Epithelial cell of umbilical artery (primary cell): Measurements from ENCODE around the gene LRMDA. TPM values are rescaled to one million over a fixed set of nuclear protein-coding genes. Genes with fewer than 3 reads are reported as not detected.

Experiments used
- total RNA-seq: library from RNA; depleted of rRNA; stranded (reverse); fragments of >200 nt; gene quantifications from 2 replicates; pipeline ENCODE4 v1.2.3, GENCODE V29; 2014

LRMDA gene
- 0.46 and 3.9 TPM in 2 replicates for total RNA-seq

DNA sequence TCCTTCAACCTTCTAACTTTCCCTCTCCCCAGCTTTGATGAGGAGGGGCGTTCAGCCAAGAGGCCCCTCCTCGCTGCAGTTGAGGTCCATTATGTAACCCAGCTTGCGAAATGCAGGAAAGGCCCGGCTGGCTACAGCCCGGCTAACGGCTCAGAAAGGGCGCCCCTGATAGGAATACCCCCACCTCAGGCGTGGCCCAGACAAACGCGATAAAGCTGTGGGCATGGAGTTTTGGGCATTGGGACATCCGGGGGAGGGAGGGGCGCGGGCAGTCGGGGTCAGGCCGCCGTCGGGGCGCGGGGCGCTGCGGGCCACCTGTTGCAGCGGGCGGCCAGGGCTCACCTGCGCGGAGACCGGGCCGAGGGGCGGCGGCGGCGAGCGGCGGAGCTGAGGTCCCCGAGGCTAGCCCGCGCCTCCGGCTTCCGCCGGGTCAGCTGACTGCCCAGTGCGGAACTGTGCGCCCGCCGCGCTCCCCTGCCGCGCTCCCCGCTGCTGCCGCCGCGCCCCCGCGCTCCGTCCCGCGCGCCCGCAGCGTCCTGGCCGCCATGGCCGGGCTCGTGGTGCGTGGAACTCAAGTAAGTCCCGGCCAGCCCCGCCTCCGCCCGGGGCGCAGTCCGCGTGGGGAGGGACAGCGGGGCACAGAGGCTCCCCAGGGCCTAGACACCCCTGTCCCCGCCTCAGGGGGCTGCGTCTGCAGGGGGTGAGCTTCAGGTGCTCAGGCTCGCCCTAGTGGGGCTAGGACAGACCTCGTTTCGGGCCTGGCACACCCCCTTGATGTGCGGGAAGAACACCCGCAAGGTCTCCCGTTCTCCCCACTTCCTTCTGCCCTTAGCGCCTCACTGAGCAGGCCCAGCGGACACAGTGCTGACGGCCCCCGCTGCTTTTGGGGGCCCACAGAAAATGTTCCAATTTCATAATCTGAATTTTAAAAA is at the start of gene LRMDA:
Gene LRMDA (plus strand): TSS at position 445 of the 932 bp plus-strand sequence.

GRCh38 chr10:75401569-75402485 is 29.6 kb upstream of the LRMDA start, which contains the start of gene ZNF503:
Gene ZNF503 (minus strand): TSS chr10:75401764. CDS start chr10:75401419, 345 bp downstream.

Other genes with a start within 250 kb of the LRMDA start
- gene VDAC2, start 220.8 kb upstream of the LRMDA start, total RNA-seq: 176 and 189 TPM in 2 replicates
- gene COMTD1, start 195.7 kb upstream of the LRMDA start, total RNA-seq: 11.2 and 15.9 TPM in 2 replicates
- 0.65 and 1.4 TPM in 2 replicates for gene ZNF503, start 29.9 kb upstream of the LRMDA start, total RNA-seq